ENCODE measurements around the gene NOBOX. TPM values are rescaled to one million over a fixed set of nuclear protein-coding genes. Genes with fewer than 3 reads are reported as not detected.
"Not testable (repeated sequence)": the region's sequence is repeated elsewhere in the genome, so short reads cannot be mapped to it uniquely, and the experiment has no call there.

The NOBOX gene
- total RNA-seq = not detected in 2 replicates

- DNase-seq = no peak
Measured at GRCh38 chr7:144403649-144404061, at the start of gene NOBOX. TSS of gene NOBOX (minus strand) at chr7:144403693.

GRCh38 chr7:144452064-144452463, 48.6 kb upstream of the NOBOX start:
- DNase-seq = no peak

GRCh38 chr7:144445590-144445989, 42.1 kb upstream of the NOBOX start:
- DNase-seq = no peak

GRCh38 chr7:144439717-144440205, 36.3 kb upstream of the NOBOX start:
- DNase-seq = no peak

GRCh38 chr7:144438759-144439158, 35.3 kb upstream of the NOBOX start:
- no peak for DNase-seq

- peak; percentile 78 for DNase-seq
Measured at GRCh38 chr7:144437370-144438191, 34.1 kb upstream of the NOBOX start.

- DNase-seq = no peak
Measured at GRCh38 chr7:144436500-144436899, 33.0 kb upstream of the NOBOX start.

- DNase-seq = no peak
Measured at GRCh38 chr7:144428431-144428830, 24.9 kb upstream of the NOBOX start.

GRCh38 chr7:144427539-144427938, 24.0 kb upstream of the NOBOX start:
- not testable (repeated sequence) for DNase-seq

GRCh38 chr7:144418931-144419330, 15.4 kb upstream of the NOBOX start:
- not testable (repeated sequence) for DNase-seq

GRCh38 chr7:144416341-144416740, 12.8 kb upstream of the NOBOX start:
- no peak for DNase-seq

- no peak for DNase-seq
Measured at GRCh38 chr7:144415858-144416257, 12.4 kb upstream of the NOBOX start.

GRCh38 chr7:144414815-144415214, 11.3 kb upstream of the NOBOX start:
- DNase-seq = no peak

- no peak for DNase-seq
Measured at GRCh38 chr7:144410441-144410840, 6.9 kb upstream of the NOBOX start.

GRCh38 chr7:144408121-144408520, 4.6 kb upstream of the NOBOX start:
- DNase-seq = no peak

- no peak for DNase-seq
Measured at GRCh38 chr7:144407266-144407931, 3.9 kb upstream of the NOBOX start.

- no peak for DNase-seq
Measured at GRCh38 chr7:144404946-144405345, 1.5 kb upstream of the NOBOX start.

- no peak for DNase-seq
Measured at GRCh38 chr7:144403102-144403501, 391 bp downstream of the NOBOX start.

- no peak for DNase-seq
Measured at GRCh38 chr7:144401490-144401889, 2.0 kb downstream of the NOBOX start.

GRCh38 chr7:144399946-144400345, 3.5 kb downstream of the NOBOX start:
- no peak for DNase-seq

- DNase-seq = no peak
Measured at GRCh38 chr7:144398911-144399310, 4.6 kb downstream of the NOBOX start.

- DNase-seq = no peak
Measured at GRCh38 chr7:144398291-144398690, 5.2 kb downstream of the NOBOX start.

- DNase-seq = no peak
Measured at GRCh38 chr7:144397086-144397485, 6.4 kb downstream of the NOBOX start.

GRCh38 chr7:144391823-144392255, 11.7 kb downstream of the NOBOX start:
- DNase-seq = peak; percentile 68
